Fibroblast of lung (primary cell): ENCODE results near the gene ITGAE. TPM values are rescaled to one million over a fixed set of nuclear protein-coding genes. Genes with fewer than 3 reads are reported as not detected.

Experiments
- DNase-seq, 2 donors: peaks; one replicate each; pipeline versions ENCODE4 v3.0.0 to v3.0.0-alpha.2; 2010; ENCODE audit warnings: low read depth in 2 of 2
- H2AFZ ChIP-seq: 2 replicates; pipeline ENCODE4 v1.5.1; 2012; ENCODE audit warnings: low read length, control low read depth, inconsistent platforms
- H3K27ac ChIP-seq: 2 replicates; pipeline ENCODE4 v1.5.1; 2011; ENCODE audit warnings: low read length, control low read depth; ENCODE audit not compliant: insufficient read depth
- H3K27me3 ChIP-seq: 2 replicates; pipeline ENCODE4 v1.5.1; 2011; ENCODE audit warnings: mild to moderate bottlenecking, low read length; ENCODE audit not compliant: control insufficient read depth, insufficient read depth
- H3K36me3 ChIP-seq: 2 replicates; pipeline ENCODE4 v1.5.1; 2011; ENCODE audit warnings: low read length; ENCODE audit not compliant: control insufficient read depth, insufficient read depth
- H3K4me1 ChIP-seq: 2 replicates; pipeline ENCODE4 v1.5.1; 2011; ENCODE audit warnings: low read length; ENCODE audit not compliant: control insufficient read depth, insufficient read depth; ENCODE audit errors: extremely low read depth
- H3K4me2 ChIP-seq: 2 replicates; pipeline ENCODE4 v1.5.1; 2011; ENCODE audit warnings: low read length, control low read depth; ENCODE audit not compliant: insufficient read depth; ENCODE audit errors: extremely low read depth
- H3K4me3 ChIP-seq, 4 experiments: fragments of 200-600 bp in 1 of 4; sonication (generic) in 1 of 4; replicated peaks in 1 of 4; 2 replicates each; pipeline ENCODE4 v1.5.1; 2011 to 2016; ENCODE audit warnings: low read length in 4 of 4, low read depth in 3 of 4, mild to moderate bottlenecking in 3 of 4, control low read depth in 2 of 4, inconsistent platforms in 1 of 4, mixed read lengths in 1 of 4; ENCODE audit not compliant: insufficient read depth in 1 of 4; ENCODE audit errors: control extremely low read depth in 1 of 4
- H3K79me2 ChIP-seq: 2 replicates; pipeline ENCODE4 v1.5.1; 2012; ENCODE audit warnings: mild to moderate bottlenecking, low read length, inconsistent platforms; ENCODE audit not compliant: control insufficient read depth, insufficient read depth
- H3K9ac ChIP-seq: 2 replicates; pipeline ENCODE4 v1.5.1; 2011; ENCODE audit warnings: mild to moderate bottlenecking, low read length, control low read depth; ENCODE audit not compliant: insufficient read depth
- H3K9me3 ChIP-seq: 2 replicates; pipeline ENCODE4 v1.5.1; 2012; ENCODE audit warnings: low read depth, low read length; ENCODE audit not compliant: control insufficient read depth, insufficient read depth
- H4K20me1 ChIP-seq: 2 replicates; pipeline ENCODE4 v1.5.1; 2011; ENCODE audit warnings: low read length; ENCODE audit not compliant: control insufficient read depth, insufficient read depth; ENCODE audit errors: extremely low read depth
- EZH2 ChIP-seq: IDR thresholded peaks from 2 replicates; pipeline ENCODE4 v1.5.1; 2012; ENCODE audit warnings: low read length, control low read depth, mild to moderate bottlenecking; ENCODE audit errors: missing control alignments
- polyA plus RNA-seq, 2 donors: library from polyadenylated mRNA; depleted of rRNA in 1 of 2; stranded (reverse) in 1 of 2; unstranded in 1 of 2; fragments of >200 nt; gene quantifications; 2 replicates each; pipeline ENCODE4 v1.2.1, GENCODE V29; 2011 to 2012; ENCODE audit warnings: missing spikeins in 1 of 2
- total RNA-seq: library from RNA; depleted of rRNA; stranded (reverse); fragments of >200 nt; gene quantifications from 2 replicates; pipeline ENCODE4 v1.2.1, GENCODE V29; 2014
- TF ChIP-seq, protein P1 (sequence below), 2 donors: IDR thresholded peaks in 1 of 2; conservative IDR thresholded peaks in 1 of 2; 1 replicate in 1 of 2; 2 replicates in 1 of 2; pipeline ENCODE4 v1.5.1; 2011 to 2012; ENCODE audit warnings: low read length in 2 of 2, control low read depth in 1 of 2, inconsistent platforms in 1 of 2, low read depth in 1 of 2, mild to moderate bottlenecking in 1 of 2

ITGAE gene
- total and polyA plus RNA-seq, 2 donors (not counting 1 experiment from before 2014, with no cell fraction given): 29.7 to 72.5 TPM

- H3K27me3 ChIP-seq: peaks cover 6% of the 10 kb centered on the region
- H3K9ac ChIP-seq: no peak overlapping the region
- no peak overlapping the region for H3K4me2 ChIP-seq
- H2AFZ ChIP-seq: no peak overlapping the region
- no peak for TF ChIP-seq EZH2
- TF ChIP-seq, protein P1, sequence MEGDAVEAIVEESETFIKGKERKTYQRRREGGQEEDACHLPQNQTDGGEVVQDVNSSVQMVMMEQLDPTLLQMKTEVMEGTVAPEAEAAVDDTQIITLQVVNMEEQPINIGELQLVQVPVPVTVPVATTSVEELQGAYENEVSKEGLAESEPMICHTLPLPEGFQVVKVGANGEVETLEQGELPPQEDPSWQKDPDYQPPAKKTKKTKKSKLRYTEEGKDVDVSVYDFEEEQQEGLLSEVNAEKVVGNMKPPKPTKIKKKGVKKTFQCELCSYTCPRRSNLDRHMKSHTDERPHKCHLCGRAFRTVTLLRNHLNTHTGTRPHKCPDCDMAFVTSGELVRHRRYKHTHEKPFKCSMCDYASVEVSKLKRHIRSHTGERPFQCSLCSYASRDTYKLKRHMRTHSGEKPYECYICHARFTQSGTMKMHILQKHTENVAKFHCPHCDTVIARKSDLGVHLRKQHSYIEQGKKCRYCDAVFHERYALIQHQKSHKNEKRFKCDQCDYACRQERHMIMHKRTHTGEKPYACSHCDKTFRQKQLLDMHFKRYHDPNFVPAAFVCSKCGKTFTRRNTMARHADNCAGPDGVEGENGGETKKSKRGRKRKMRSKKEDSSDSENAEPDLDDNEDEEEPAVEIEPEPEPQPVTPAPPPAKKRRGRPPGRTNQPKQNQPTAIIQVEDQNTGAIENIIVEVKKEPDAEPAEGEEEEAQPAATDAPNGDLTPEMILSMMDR (conservative IDR thresholded peaks at IDR 0.05 in 1 of 2, IDR thresholded peaks at IDR 0.05 in 1 of 2; ENCODE audit: low read depth in 1 of 2, low read length in 2 of 2): no peak
- H3K4me3 ChIP-seq: no peak overlapping the region
- no peaks in the 10 kb centered on the region for H3K36me3 ChIP-seq
- DNase-seq: no peak
- H3K9me3 ChIP-seq: no peaks in the 10 kb centered on the region
- H3K27ac ChIP-seq: no peak overlapping the region
- no peaks in the 10 kb centered on the region for H4K20me1 ChIP-seq
- no peaks in the 10 kb centered on the region for H3K79me2 ChIP-seq
- peaks cover 3% of the 10 kb centered on the region for H3K4me1 ChIP-seq
Observed at GRCh38 chr17:3698139-3698538, 102.8 kb downstream of the ITGAE start.

- no peak overlapping the region for H3K4me2 ChIP-seq
- no peak overlapping the region for H3K9ac ChIP-seq
Observed at GRCh38 chr17:3697103-3697476, 103.9 kb downstream of the ITGAE start.

DNA sequence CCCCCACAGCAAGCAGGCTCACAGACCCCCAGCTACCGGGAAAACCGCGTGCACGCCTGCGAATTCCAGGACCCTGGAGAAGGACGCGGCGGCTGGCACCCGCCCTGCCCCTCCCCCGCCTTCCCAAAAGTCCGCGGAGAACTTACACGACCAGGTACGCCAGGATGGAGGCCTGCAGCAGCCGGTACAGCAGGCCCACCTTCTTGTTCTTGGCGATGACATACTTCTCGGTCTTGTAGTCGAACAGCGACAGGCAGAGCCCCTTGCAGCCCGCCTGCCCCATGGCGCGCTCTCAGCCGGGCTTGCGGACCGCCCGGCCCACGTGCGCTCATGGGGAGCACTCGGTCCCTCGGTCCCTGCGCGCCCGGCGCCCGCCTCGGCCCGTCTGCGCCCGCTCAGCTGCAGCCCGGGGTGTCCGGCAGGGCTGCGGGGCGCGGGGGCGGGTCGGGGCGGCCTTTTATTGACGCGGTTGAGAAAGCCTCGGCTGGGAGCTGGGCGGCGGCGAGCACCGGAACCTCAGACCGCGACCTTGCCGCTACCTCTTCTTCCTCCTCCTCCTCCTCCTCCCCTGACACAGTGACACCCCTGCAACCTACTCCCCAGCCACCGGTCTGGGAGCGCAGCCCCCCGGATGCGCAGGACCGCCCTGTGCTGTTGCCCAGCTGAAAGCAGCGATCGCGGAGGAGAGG lies 105.1 kb downstream of the ITGAE start, which contains the start of gene P2RX5:
Gene P2RX5 (minus strand): TSS at position 433 of the 689 bp plus-strand sequence. CDS start 150 bp downstream, at position 283.
- TF ChIP-seq EZH2: peak; percentile 40
- TF ChIP-seq, protein P1 (conservative IDR thresholded peaks at IDR 0.05 in 1 of 2, IDR thresholded peaks at IDR 0.05 in 1 of 2; ENCODE audit: low read depth in 1 of 2, low read length in 2 of 2): no peak
- Histone ChIP-seq H3K4me1 (peaks cover 3% of the 10 kb centered on the region), H3K27ac (no peak within 1 kb of the TSS), H3K79me2 (no peaks in the 10 kb centered on the region), H3K36me3 (no peaks in the 10 kb centered on the region), H4K20me1 (no peaks in the 10 kb centered on the region), H2AFZ (peak within 1 kb of the TSS; percentile 80), H3K27me3 (peaks cover 6% of the 10 kb centered on the region), H3K4me3 (peak within 1 kb of the TSS; percentile 40 to 54 (median 42)), H3K9me3 (no peaks in the 10 kb centered on the region), H3K4me2 (peak within 1 kb of the TSS; percentile 82), H3K9ac (no peak within 1 kb of the TSS)
- DNase-seq: peak in 1 of 2 donors; percentile 21

More at GRCh38 chr17:3697103-3697476, 103.9 kb downstream of the ITGAE start:
- Histone ChIP-seq H3K4me3 (no peak overlapping the region), H4K20me1 (no peaks in the 10 kb centered on the region), H3K79me2 (no peaks in the 10 kb centered on the region), H3K4me1 (peaks cover 3% of the 10 kb centered on the region), H3K27ac (no peak overlapping the region), H3K27me3 (peaks cover 6% of the 10 kb centered on the region), H3K9me3 (no peaks in the 10 kb centered on the region), H2AFZ (no peak overlapping the region), H3K36me3 (no peaks in the 10 kb centered on the region)
- TF ChIP-seq, protein P1 (conservative IDR thresholded peaks at IDR 0.05 in 1 of 2, IDR thresholded peaks at IDR 0.05 in 1 of 2; ENCODE audit: low read depth in 1 of 2, low read length in 2 of 2): no peak
- no peak for TF ChIP-seq EZH2
- DNase-seq: no peak
